Measurements from ENCODE around the gene KRTAP5-4. TPM values are rescaled to one million over a fixed set of nuclear protein-coding genes. Genes with fewer than 3 reads are reported as not detected.

Gene KRTAP5-4
- total RNA-seq, 4 donors from 2014 or later, result not detected

GRCh38 chr11:1632053-1632714 lies 10.2 kb upstream of the KRTAP5-4 start:
- Histone ChIP-seq H3K27ac (no peak overlapping the region), H3K4me1 (no peaks in the 10 kb centered on the region), H3K27me3 (no peaks in the 10 kb centered on the region), H3K36me3 (no peaks in the 10 kb centered on the region), H3K9me3 (no peaks in the 10 kb centered on the region), H3K4me3 (no peak overlapping the region)
- intact Hi-C loops (cut with DNase I; ENCODE audit: low total_unique reads), result no loop called here
- TF ChIP-seq CTCF (IDR thresholded peaks at IDR 0.05) (no peak), POLR2A (IDR thresholded peaks at IDR 0.05) (no peak)
- DNase-seq, result no peak

- no peaks in the 10 kb centered on the region for H3K4me1 ChIP-seq
- H3K9me3 ChIP-seq, result no peaks in the 10 kb centered on the region
- DNase-seq, result no peak
- no peak overlapping the region for H3K27ac ChIP-seq
- no peaks in the 10 kb centered on the region for H3K36me3 ChIP-seq
- no peaks in the 10 kb centered on the region for H3K27me3 ChIP-seq
- no peak overlapping the region for H3K4me3 ChIP-seq
- intact Hi-C loops (cut with DNase I; ENCODE audit: low total_unique reads), result no loop called here
- TF ChIP-seq CTCF (IDR thresholded peaks at IDR 0.05) (no peak), POLR2A (IDR thresholded peaks at IDR 0.05) (no peak)
These were observed 9.2 kb upstream of the KRTAP5-4 start for GRCh38 chr11:1631066-1631568.

- TF ChIP-seq POLR2A (IDR thresholded peaks at IDR 0.05), result no peak
- TF ChIP-seq CTCF (IDR thresholded peaks at IDR 0.05), result no peak
- intact Hi-C loops (cut with DNase I; ENCODE audit: low total_unique reads), result no loop called here
- H3K27ac ChIP-seq, result no peak overlapping the region
- no peaks in the 10 kb centered on the region for H3K36me3 ChIP-seq
- DNase-seq, result no peak
- H3K27me3 ChIP-seq, result no peaks in the 10 kb centered on the region
- no peaks in the 10 kb centered on the region for H3K4me1 ChIP-seq
- H3K4me3 ChIP-seq, result no peak overlapping the region
- no peaks in the 10 kb centered on the region for H3K9me3 ChIP-seq
These were observed 8.3 kb upstream of the KRTAP5-4 start for GRCh38 chr11:1630271-1630670.

- Histone ChIP-seq H3K36me3 (no peaks in the 10 kb centered on the region), H3K4me1 (no peaks in the 10 kb centered on the region), H3K4me3 (no peak within 1 kb of the TSS), H3K27ac (no peak within 1 kb of the TSS), H3K9me3 (no peaks in the 10 kb centered on the region), H3K27me3 (no peaks in the 10 kb centered on the region)
- no peak for DNase-seq
- intact Hi-C loops (cut with DNase I; ENCODE audit: low total_unique reads), result no loop called here
- TF ChIP-seq POLR2A (IDR thresholded peaks at IDR 0.05), result no peak
- TF ChIP-seq CTCF (IDR thresholded peaks at IDR 0.05), result no peak
These were observed 7.6 kb upstream of the KRTAP5-4 start, which contains the start of gene KRTAP5-5 for GRCh38 chr11:1629326-1630185. Gene KRTAP5-5 (plus strand): TSS chr11:1629775. CDS start chr11:1629841, 66 bp downstream.
